Muscle layer of duodenum (tissue), 2 donors: Measurements from ENCODE around the gene PPP1R15A.
A peak's percentile ranks its signal among the peaks of the same experiment; 100 is the strongest.
"Not testable (repeated sequence)": the region's sequence is repeated elsewhere in the genome, so short reads cannot be mapped to it uniquely, and the experiment has no call there.

Source experiments
- H3K27ac ChIP-seq: one replicate; pipeline ENCODE4 v1.7.0; 2013; ENCODE audit warnings: mild to moderate bottlenecking, low read length
- H3K27me3 ChIP-seq: one replicate; pipeline ENCODE4 v1.7.0; 2013; ENCODE audit warnings: low read depth, mild to moderate bottlenecking, control low read depth, low read length
- H3K36me3 ChIP-seq, 2 donors: one replicate each; pipeline ENCODE4 v1.7.0; 2013; ENCODE audit warnings: low read length in 2 of 2, control low read depth in 1 of 2, mild to moderate bottlenecking in 1 of 2; ENCODE audit not compliant: insufficient read depth in 2 of 2, control insufficient read depth in 1 of 2
- H3K4me1 ChIP-seq, 2 donors: one replicate each; pipeline ENCODE4 v1.7.0; 2013; ENCODE audit warnings: low read length in 2 of 2, mild to moderate bottlenecking in 2 of 2, control low read depth in 1 of 2, moderate library complexity in 1 of 2; ENCODE audit not compliant: insufficient read depth in 2 of 2, control insufficient read depth in 1 of 2
- H3K4me3 ChIP-seq, 2 donors: one replicate each; pipeline ENCODE4 v1.7.0; 2013; ENCODE audit warnings: low read length in 2 of 2, low read depth in 1 of 2, mild to moderate bottlenecking in 1 of 2
- H3K9me3 ChIP-seq, 2 donors: one replicate each; pipeline ENCODE4 v1.7.0; 2013; ENCODE audit warnings: low read length in 2 of 2, control low read depth in 1 of 2, mild to moderate bottlenecking in 1 of 2; ENCODE audit not compliant: control insufficient read depth in 1 of 2
- donor health status: healthy.

PPP1R15A gene

GRCh38 chr19:48887861-48888612 lies 15.8 kb downstream of the PPP1R15A start:
- Histone ChIP-seq H3K27ac (no peak overlapping the region), H3K4me1 (no peaks in the 10 kb centered on the region), H3K4me3 (no peak overlapping the region), H3K27me3 (no peaks in the 10 kb centered on the region), H3K9me3 (no peaks in the 10 kb centered on the region), H3K36me3 (no peaks in the 10 kb centered on the region)

GRCh38 chr19:48889496-48889895 lies 17.3 kb downstream of the PPP1R15A start:
- H3K27me3 ChIP-seq, H3K4me1 ChIP-seq, H3K27ac ChIP-seq, H3K4me3 ChIP-seq, H3K9me3 ChIP-seq, H3K36me3 ChIP-seq: not testable (repeated sequence)

- no peaks in the 10 kb centered on the region for H3K36me3 ChIP-seq
- no peaks in the 10 kb centered on the region for H3K9me3 ChIP-seq
- H3K4me1 ChIP-seq = no peaks in the 10 kb centered on the region
- H3K4me3 ChIP-seq = no peak overlapping the region
- no peak overlapping the region for H3K27ac ChIP-seq
- no peaks in the 10 kb centered on the region for H3K27me3 ChIP-seq
Observed at GRCh38 chr19:48890551-48890950, 18.3 kb downstream of the PPP1R15A start.

GRCh38 chr19:48895226-48895625 lies 23.0 kb downstream of the PPP1R15A start:
- no peaks in the 10 kb centered on the region for H3K4me1 ChIP-seq
- H3K4me3 ChIP-seq = peak overlapping the region in 1 of 2 donors; percentile 61
- H3K27ac ChIP-seq = no peak overlapping the region
- no peaks in the 10 kb centered on the region for H3K9me3 ChIP-seq
- H3K27me3 ChIP-seq = no peaks in the 10 kb centered on the region
- no peaks in the 10 kb centered on the region for H3K36me3 ChIP-seq

- H3K4me3 ChIP-seq = peak overlapping the region; percentile 23 to 61
Observed at GRCh38 chr19:48896191-48896720, 24.0 kb downstream of the PPP1R15A start.

DNA sequence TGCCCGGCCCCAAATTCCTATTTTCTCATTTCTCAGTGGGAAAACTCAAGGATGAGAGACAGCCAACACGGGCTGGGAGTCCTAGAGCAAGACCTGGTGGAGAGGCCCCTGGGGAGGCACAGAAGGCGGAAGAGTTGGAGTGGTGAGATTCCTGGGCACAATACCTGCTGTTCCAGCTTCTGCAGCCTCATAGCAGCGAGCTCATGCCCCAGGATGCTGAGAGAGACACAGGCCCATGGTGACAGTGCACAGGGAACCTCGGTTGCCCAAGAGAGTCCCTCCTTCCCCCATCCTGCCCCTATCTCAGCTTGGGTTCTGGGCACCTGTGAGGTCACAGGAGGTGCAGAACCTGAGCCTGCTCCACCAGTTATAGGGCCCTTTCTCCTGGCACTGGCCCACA lies 25.0 kb downstream of the PPP1R15A start:
- Histone ChIP-seq H3K9me3 (no peaks in the 10 kb centered on the region), H3K36me3 (no peaks in the 10 kb centered on the region), H3K4me1 (peaks cover 2 to 14% of the 10 kb centered on the region in 2 donors), H3K27ac (no peak overlapping the region), H3K4me3 (no peak overlapping the region), H3K27me3 (no peaks in the 10 kb centered on the region)

More at GRCh38 chr19:48896191-48896720, 24.0 kb downstream of the PPP1R15A start:
- H3K27ac ChIP-seq = no peak overlapping the region
- H3K36me3 ChIP-seq = no peaks in the 10 kb centered on the region
- H3K4me1 ChIP-seq = peaks cover 0 to 6% of the 10 kb centered on the region in 2 donors
- no peaks in the 10 kb centered on the region for H3K27me3 ChIP-seq
- H3K9me3 ChIP-seq = no peaks in the 10 kb centered on the region

DNA sequence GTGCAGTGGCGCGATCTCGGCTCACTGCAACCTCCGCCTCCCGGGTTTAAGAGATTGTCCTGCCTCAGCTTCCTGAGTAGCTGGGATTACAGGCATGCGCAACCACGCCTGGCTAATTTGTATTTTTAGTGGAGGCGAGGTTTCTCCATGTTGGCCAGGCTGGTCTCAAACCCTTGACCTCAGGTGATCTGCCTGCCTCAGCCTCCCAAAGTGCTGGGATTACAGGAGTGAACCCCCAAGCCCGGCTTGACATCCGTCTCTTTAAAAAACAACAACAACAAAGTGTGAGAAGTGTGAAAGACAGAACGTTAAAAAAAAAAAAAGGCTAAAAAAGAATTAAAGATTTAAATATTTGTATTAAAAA lies 27.1 kb downstream of the PPP1R15A start:
- H3K4me1 ChIP-seq = peaks cover 2 to 19% of the 10 kb centered on the region in 2 donors
- H3K27ac ChIP-seq = peak overlapping the region; percentile 95
- not testable (repeated sequence) for H3K36me3 ChIP-seq, H3K27me3 ChIP-seq, H3K9me3 ChIP-seq
- peak overlapping the region in 1 of 2 donors; percentile 92 for H3K4me3 ChIP-seq

GRCh38 chr19:48899781-48900476 lies 27.7 kb downstream of the PPP1R15A start, which contains the start of gene NUCB1:
Gene NUCB1, plus strand, starts transcription at chr19:48900312. Its CDS starts 485 bp downstream, at chr19:48900797.
- H3K4me3 ChIP-seq = peak within 1 kb of the TSS; percentile 92 to 97
- peaks cover 2 to 19% of the 10 kb centered on the region in 2 donors for H3K4me1 ChIP-seq
- peak within 1 kb of the TSS; percentile 95 for H3K27ac ChIP-seq

GRCh38 chr19:48900477-48901406 lies 28.5 kb downstream of the PPP1R15A start:
- Histone ChIP-seq H3K27me3 (no peaks in the 10 kb centered on the region), H3K9me3 (no peaks in the 10 kb centered on the region), H3K4me1 (peaks cover 2 to 19% of the 10 kb centered on the region in 2 donors), H3K4me3 (peak overlapping the region; percentile 92 to 97), H3K27ac (peak overlapping the region; percentile 95), H3K36me3 (peaks cover 18 to 19% of the 10 kb centered on the region in 2 donors)

More at GRCh38 chr19:48899781-48900476, 27.7 kb downstream of the PPP1R15A start, which contains the start of gene NUCB1:
- Histone ChIP-seq H3K9me3 (no peaks in the 10 kb centered on the region), H3K27me3 (no peaks in the 10 kb centered on the region), H3K36me3 (peaks cover 10 to 11% of the 10 kb centered on the region in 2 donors)

- not testable (repeated sequence) for H3K9me3 ChIP-seq, H3K4me3 ChIP-seq, H3K27me3 ChIP-seq, H3K27ac ChIP-seq
- Histone ChIP-seq H3K4me1 (peaks cover 2 to 19% of the 10 kb centered on the region in 2 donors), H3K36me3 (peaks cover 19 to 33% of the 10 kb centered on the region in 2 donors)
Observed at GRCh38 chr19:48902291-48902690, 30.1 kb downstream of the PPP1R15A start.
